ENCODE measurements around the gene GRIN2A. TPM values are rescaled to one million over a fixed set of nuclear protein-coding genes. Genes with fewer than 3 reads are reported as not detected.

GRIN2A gene
- total RNA-seq, 2 donors from 2014 or later, result 0.26 to 21.4 TPM

DNA sequence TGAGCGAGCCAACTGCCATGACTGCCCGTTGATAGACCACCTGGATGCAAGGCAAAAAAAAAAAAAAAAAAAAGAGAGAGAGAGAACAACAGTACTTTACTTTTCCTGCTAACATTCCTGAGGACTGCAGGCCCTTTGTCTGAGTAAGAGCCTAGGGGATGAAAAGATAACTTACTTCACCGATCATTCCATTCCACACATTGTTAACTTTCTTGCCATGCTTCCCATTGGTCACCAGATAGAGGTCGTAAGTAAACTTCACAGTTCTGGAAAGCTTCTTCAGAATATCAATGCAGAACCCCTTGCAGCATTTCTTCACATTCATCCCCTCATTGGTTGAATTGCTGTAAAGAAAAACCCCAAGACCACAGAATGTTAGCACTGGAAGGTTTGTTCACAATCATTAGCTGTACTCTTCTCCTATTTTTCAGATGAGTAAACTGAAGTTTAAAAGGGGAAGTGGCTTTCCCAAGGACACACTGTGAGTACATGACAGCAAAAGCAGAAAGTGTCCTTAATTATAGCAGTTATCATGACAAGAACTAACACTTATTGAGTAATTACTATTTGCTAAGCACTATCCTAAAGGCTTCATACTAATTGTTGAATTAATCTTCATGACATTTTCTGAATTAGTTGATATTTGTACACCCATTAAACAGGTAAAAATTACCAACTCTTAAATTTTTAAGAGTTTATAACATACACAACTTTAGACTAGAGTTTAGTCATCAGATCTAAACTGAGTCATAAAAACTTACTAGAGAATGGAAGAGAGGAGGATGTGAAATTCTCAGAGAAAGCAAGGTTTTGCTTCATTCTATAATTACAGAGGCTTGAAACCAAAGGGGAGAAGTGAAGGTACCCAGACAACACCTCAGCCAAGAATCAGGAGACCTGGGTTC is 341.2 kb downstream of the GRIN2A start:
- intact Hi-C loops (cut with DNase I), result no loop called here
- no peak for ATAC-seq
- no peak for DNase-seq
- TF ChIP-seq POLR2A (IDR thresholded peaks at IDR 0.05), result no peak
- TF ChIP-seq CTCF (IDR thresholded peaks at IDR 0.05), result no peak
- no peaks in the 10 kb centered on the region for H3K27me3 ChIP-seq
- no peak overlapping the region for H3K4me3 ChIP-seq
- H3K9me3 ChIP-seq, result no peaks in the 10 kb centered on the region
- no peak overlapping the region for H3K27ac ChIP-seq
- no peaks in the 10 kb centered on the region for H3K4me1 ChIP-seq
- no peaks in the 10 kb centered on the region for H3K36me3 ChIP-seq (replicated peaks in 1 of 2; ENCODE audit: insufficient read depth in 1 of 2, low read depth in 2 of 2)
- 28 to 50% methylated on average over 4 of the region's 4 CpGs for WGBS, 2 donors

GRCh38 chr16:9837481-9837880 is 344.7 kb downstream of the GRIN2A start:
- ATAC-seq (no peak), DNase-seq (no peak)
- H3K4me3 ChIP-seq, result no peak overlapping the region
- 64% methylated on average over 2 of the region's 2 CpGs for WGBS, 2 donors
- H3K27me3 ChIP-seq, result no peaks in the 10 kb centered on the region
- no peak overlapping the region for H3K27ac ChIP-seq
- H3K4me1 ChIP-seq, result no peaks in the 10 kb centered on the region
- no peaks in the 10 kb centered on the region for H3K36me3 ChIP-seq (replicated peaks in 1 of 2; ENCODE audit: insufficient read depth in 1 of 2, low read depth in 2 of 2)
- intact Hi-C loops (cut with DNase I), result no loop called here
- TF ChIP-seq POLR2A (IDR thresholded peaks at IDR 0.05) (no peak), CTCF (IDR thresholded peaks at IDR 0.05) (no peak)
- H3K9me3 ChIP-seq, result no peaks in the 10 kb centered on the region

- Histone ChIP-seq H3K27me3 (no peaks in the 10 kb centered on the region), H3K4me3 (no peak overlapping the region), H3K27ac (no peak overlapping the region), H3K36me3 (replicated peaks in 1 of 2; ENCODE audit: insufficient read depth in 1 of 2, low read depth in 2 of 2) (no peaks in the 10 kb centered on the region), H3K4me1 (no peaks in the 10 kb centered on the region), H3K9me3 (no peaks in the 10 kb centered on the region)
- ATAC-seq (no peak), DNase-seq (peak; percentile 6 to 44 (median 20))
- 35 to 37% methylated on average over 9 of the region's 9 CpGs for WGBS, 2 donors
- intact Hi-C loops (cut with DNase I), result no loop called here
- no peak for TF ChIP-seq CTCF (IDR thresholded peaks at IDR 0.05)
- no peak for TF ChIP-seq POLR2A (IDR thresholded peaks at IDR 0.05)
Measured at GRCh38 chr16:9836118-9836736, 346.0 kb downstream of the GRIN2A start.

DNA sequence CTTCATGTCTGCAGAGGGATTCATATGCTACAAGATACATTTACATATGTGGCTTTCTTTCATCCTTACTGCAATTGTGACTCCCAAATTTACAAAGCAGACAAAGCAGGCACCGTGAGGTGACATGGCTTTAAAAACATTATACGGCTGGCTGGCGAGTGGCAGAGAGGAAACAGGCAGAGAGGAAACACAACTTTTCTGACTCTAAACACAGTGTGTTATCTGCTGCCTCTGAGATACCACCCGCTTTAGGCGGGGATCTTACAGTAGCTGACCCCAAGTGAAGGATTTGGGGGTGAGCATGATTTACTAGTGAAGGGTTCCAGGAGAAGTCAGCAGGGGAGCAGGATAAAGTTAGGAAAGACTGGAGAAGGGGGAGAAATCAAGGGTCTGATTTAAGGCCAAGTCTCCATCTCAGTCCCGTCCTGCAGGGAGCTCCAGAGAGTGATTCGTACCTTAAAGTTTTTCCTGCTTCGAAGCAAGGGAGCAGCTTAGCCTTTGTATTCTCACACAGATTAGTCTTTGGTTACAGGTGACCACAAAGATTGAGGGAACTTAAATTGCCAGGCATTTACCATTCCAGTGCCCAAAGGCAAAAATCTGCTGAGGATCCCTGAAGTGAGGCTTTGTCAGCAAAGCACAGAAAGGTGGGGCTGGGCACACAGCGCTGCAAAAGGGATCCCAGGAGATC is 355.0 kb downstream of the GRIN2A start:
- H3K4me1 ChIP-seq, result no peaks in the 10 kb centered on the region
- no peak for TF ChIP-seq CTCF (IDR thresholded peaks at IDR 0.05)
- no peak for TF ChIP-seq POLR2A (IDR thresholded peaks at IDR 0.05)
- H3K9me3 ChIP-seq, result no peaks in the 10 kb centered on the region
- ATAC-seq (no peak), DNase-seq (no peak)
- no peak overlapping the region for H3K27ac ChIP-seq
- no peak overlapping the region for H3K4me3 ChIP-seq
- intact Hi-C loops (cut with DNase I), result no loop called here
- no peaks in the 10 kb centered on the region for H3K36me3 ChIP-seq (replicated peaks in 1 of 2; ENCODE audit: insufficient read depth in 1 of 2, low read depth in 2 of 2)
- no peaks in the 10 kb centered on the region for H3K27me3 ChIP-seq
- 41 to 55% methylated on average over 9 of the region's 9 CpGs for WGBS, 2 donors

All from body of pancreas (tissue), 4 donors.